Activated naive CD4-positive, alpha-beta T cell treated with Interleukin-2 at 50 U/mL for 16 hours (primary cell): ENCODE measurements around the gene DISC1.
"Not testable (repeated sequence)": the region's sequence is repeated elsewhere in the genome, so short reads cannot be mapped to it uniquely, and the experiment has no call there.

Experiments used
- DNase-seq: peaks from one replicate; pipeline ENCODE4 v3.0.0-alpha.2; 2020

The DISC1 gene

GRCh38 chr1:231903586-231904081 lies 277.0 kb downstream of the DISC1 start:
- DNase-seq = no peak

GRCh38 chr1:231907310-231907709 lies 280.7 kb downstream of the DISC1 start:
- not testable (repeated sequence) for DNase-seq

- DNase-seq = no peak
These were observed 286.9 kb downstream of the DISC1 start for GRCh38 chr1:231913493-231913892.

GRCh38 chr1:231918239-231919015 lies 291.8 kb downstream of the DISC1 start:
- DNase-seq = peak; percentile 32

- no peak for DNase-seq
These were observed 292.8 kb downstream of the DISC1 start for GRCh38 chr1:231919239-231919885.

GRCh38 chr1:231919886-231920285 lies 293.3 kb downstream of the DISC1 start:
- peak; percentile 9 for DNase-seq

GRCh38 chr1:231921646-231922345 lies 295.2 kb downstream of the DISC1 start:
- DNase-seq = no peak

- no peak for DNase-seq
These were observed 297.0 kb downstream of the DISC1 start for GRCh38 chr1:231923491-231924041.

- no peak for DNase-seq
These were observed 297.6 kb downstream of the DISC1 start for GRCh38 chr1:231924180-231924579.

GRCh38 chr1:231925864-231926263 lies 299.3 kb downstream of the DISC1 start:
- no peak for DNase-seq

GRCh38 chr1:231926340-231926739 lies 299.8 kb downstream of the DISC1 start:
- DNase-seq = no peak

- no peak for DNase-seq
These were observed 300.3 kb downstream of the DISC1 start for GRCh38 chr1:231926933-231927332.

- DNase-seq = no peak
These were observed 300.8 kb downstream of the DISC1 start for GRCh38 chr1:231927431-231927830.

GRCh38 chr1:231929311-231929710 lies 302.7 kb downstream of the DISC1 start:
- DNase-seq = no peak

GRCh38 chr1:231930257-231930947 lies 303.8 kb downstream of the DISC1 start:
- no peak for DNase-seq

- no peak for DNase-seq
These were observed 304.6 kb downstream of the DISC1 start for GRCh38 chr1:231931146-231931545.

- DNase-seq = peak; percentile 22
These were observed 305.4 kb downstream of the DISC1 start for GRCh38 chr1:231931846-231932454.

GRCh38 chr1:231933711-231934626 lies 307.4 kb downstream of the DISC1 start:
- no peak for DNase-seq

- no peak for DNase-seq
These were observed 308.2 kb downstream of the DISC1 start for GRCh38 chr1:231934797-231935196.

- no peak for DNase-seq
These were observed 309.3 kb downstream of the DISC1 start for GRCh38 chr1:231935856-231936255.
